HG02884 (cell line): ENCODE measurements around the gene FLRT2.

Experiments used
- ATAC-seq: cut with Tn5 transposase; IDR thresholded peaks from one replicate; pipeline ENCODE4 v1.9.1; 2021; ENCODE audit warnings: mild to moderate bottlenecking, moderate library complexity; ENCODE audit not compliant: unreplicated experiment

FLRT2 gene

GRCh38 chr14:85528897-85529631 is 880 bp upstream of the FLRT2 start:
- no peak for ATAC-seq

DNA sequence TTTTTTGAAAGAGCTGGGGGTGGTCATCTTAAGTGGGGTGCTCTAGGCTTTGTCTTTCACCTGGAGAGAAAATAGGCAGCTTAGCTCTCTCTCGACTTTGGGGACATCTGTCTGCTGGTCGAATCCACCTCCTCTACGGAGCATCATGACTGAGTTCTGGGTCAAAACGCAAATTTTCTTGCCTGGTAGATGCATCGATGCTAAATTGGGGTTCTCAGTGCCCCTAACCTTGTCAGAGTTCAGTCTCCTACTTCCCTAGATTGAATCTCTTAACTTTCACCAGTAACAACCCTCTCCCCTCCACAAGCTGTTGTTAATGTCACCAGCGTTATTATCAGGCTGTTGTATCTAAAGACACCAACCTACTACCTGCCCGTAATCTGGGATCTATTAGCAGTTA is 682 bp downstream of the FLRT2 start:
- ATAC-seq: no peak

DNA sequence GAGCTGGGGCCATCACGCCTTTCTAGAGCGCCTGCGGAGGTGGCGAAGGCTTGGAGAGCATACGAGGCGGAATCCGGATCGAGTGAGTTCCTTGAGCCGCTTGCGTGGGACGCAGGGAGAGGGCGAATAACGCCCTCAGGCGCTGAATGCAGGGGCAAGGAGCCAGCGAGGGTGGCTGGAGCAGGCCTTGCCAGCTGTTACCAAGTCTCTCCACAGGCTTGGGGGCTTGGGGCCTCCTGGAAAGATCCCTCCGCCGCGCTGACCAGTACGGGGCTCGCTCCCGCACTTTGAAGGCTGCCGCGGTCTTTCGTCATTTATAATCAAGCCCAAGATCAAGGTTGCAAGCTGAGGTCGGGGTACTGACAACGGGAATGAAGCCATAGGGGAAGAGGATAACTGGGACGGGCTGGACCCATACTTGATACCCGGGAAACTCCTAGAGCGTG is 1.2 kb downstream of the FLRT2 start:
- no peak for ATAC-seq

GRCh38 chr14:85531587-85532373 is 1.8 kb downstream of the FLRT2 start:
- ATAC-seq: no peak

DNA sequence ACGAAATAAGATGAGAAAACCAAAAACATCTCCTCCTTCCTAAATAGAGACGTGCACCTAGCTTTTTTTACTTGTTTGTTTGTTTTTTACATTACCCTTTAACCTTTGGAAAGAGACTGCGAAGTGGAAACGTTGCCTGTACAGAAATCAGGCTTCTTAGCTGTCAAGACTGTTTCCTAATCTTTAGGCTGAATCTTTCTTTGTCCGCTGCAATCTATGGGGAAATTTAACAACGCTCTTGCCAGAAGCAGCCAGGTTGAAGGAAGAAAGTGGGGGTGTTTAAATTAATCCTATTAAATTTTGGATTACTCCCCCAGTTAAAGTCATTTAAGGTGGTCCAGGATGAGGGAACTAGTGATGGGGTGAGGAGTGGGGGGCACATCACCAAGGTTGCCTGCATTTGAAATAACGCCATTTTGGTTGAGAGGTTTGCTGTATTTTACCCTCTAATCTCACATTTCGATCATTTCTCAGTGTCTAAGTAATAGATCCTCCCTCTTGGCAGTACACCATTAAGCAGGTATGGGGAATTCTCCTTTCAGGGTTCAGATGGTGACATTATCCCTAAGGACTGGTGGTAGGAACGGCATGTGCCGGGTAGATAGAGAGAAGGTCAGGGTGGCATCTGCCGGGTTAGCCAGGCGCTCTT is 2.6 kb downstream of the FLRT2 start:
- no peak for ATAC-seq

GRCh38 chr14:85533023-85533860 is 3.3 kb downstream of the FLRT2 start:
- ATAC-seq: no peak

GRCh38 chr14:85533861-85534291 is 3.9 kb downstream of the FLRT2 start:
- ATAC-seq: no peak

DNA sequence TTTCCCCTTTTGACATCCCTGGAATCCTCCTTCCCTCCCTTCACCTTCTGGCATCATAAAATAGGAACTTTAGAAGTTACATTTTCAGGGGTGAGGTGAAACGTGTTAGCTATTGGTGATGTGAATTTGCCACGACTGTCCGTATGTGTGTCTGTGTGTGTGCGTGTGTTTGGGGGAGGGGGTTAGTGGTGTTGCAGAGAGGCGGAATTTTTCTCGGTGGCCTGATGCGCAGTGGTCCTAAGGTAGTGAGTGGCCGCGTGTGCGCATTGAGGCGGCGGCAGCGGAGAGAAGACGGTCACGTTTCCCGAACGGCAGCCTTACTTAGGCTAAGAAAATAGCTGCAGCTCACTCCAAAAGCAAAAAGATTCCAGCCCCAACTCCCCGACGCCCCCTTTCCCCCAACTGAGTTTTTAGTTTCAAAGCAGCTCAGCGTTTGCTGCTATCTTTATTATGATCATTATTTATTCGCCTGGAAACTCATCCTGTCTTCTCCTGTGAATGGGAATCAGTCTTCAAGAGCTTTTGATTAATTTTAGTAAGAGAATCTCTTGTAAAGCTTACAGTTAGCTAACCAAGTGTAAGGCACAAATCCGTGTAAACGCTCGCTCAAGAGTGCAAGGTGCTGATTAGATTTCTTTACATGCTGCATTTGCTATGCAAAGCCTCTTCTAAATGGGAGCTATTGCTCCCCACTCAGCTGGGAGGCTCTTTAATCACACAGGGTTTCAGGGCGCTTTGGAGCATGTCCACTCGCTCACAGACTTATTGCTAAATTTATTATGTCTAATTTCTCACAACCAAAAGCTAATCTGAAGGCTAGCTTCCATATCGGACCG is 4.7 kb downstream of the FLRT2 start:
- no peak for ATAC-seq

- ATAC-seq: no peak
Observed at GRCh38 chr14:85535321-85535720, 5.4 kb downstream of the FLRT2 start.

- no peak for ATAC-seq
Observed at GRCh38 chr14:85535991-85536832, 6.3 kb downstream of the FLRT2 start.

DNA sequence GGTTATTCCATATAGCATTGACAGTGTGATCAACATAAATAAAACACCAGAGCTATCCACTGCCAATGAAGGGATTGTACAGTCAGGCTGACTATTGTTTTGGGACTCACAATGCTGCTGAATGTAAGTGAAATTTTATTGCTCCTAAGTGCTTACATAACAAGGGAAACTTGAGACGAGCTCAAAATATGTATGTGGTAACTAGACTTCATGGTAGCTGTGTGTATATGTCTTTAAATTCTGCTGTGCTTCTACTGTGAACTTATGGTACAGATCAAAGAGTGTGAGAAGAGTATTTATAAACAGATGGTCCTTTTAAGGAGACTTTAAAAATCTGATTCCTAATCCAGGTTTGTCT is 6.9 kb downstream of the FLRT2 start:
- no peak for ATAC-seq

- no peak for ATAC-seq
Observed at GRCh38 chr14:85537526-85537925, 7.6 kb downstream of the FLRT2 start.

DNA sequence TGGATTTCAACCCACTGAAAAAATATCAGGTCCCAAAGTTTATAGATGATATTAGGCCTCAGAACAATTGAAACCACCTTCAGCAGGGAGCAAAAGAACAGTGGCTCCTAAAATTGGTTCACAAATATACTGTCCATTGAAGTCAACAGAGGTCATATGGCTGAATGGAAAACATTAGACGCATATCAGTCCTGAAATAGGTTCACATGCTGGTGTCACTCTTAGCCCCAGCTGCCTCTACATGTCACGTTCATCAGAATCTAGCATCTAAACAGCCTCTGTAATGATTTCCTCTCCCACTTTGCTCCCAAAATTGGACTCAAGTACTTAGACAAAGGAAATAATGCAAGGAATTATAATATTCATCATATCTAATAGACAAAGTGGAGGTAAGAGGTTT is 8.7 kb downstream of the FLRT2 start:
- no peak for ATAC-seq

DNA sequence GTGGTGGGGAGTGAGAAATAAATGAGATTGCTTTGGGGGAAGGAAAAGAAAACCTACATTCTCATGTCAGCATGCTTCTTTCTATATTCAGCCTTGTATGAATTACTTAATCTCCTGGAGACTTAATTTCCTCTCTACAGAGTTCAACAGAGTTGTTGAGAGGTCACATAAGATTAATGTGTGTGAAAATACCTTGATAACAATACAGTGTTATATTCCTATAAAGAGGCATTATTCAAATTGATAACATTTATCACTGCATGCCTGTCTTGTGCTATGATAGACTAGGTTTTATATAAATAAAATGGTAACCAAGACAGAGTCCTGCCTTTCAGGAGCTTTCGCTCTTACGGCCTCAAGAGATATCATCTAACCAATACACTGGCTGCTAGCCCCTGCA is 9.6 kb downstream of the FLRT2 start:
- no peak for ATAC-seq

- no peak for ATAC-seq
Observed at GRCh38 chr14:85542623-85543022, 12.7 kb downstream of the FLRT2 start.

DNA sequence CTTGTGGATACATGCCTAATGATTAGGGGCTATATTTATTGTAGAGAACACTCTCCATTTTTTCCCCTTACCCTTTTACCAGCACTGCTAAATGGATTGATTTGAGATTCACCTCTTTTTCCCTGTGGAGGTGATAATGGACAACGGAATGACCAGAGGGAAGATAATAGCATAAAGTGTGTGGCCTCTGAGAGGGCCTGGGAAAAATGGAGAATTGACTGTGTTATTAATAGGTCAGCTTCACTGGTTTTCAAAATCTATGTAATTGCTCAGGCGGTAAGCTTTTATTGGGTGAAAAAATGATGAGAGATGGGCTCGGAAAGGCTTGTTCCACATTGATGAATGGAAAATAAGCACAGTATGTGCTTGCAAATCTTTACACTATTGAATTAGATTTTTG is 15.8 kb downstream of the FLRT2 start:
- ATAC-seq: no peak

- no peak for ATAC-seq
Observed at GRCh38 chr14:85546390-85546789, 16.4 kb downstream of the FLRT2 start.

DNA sequence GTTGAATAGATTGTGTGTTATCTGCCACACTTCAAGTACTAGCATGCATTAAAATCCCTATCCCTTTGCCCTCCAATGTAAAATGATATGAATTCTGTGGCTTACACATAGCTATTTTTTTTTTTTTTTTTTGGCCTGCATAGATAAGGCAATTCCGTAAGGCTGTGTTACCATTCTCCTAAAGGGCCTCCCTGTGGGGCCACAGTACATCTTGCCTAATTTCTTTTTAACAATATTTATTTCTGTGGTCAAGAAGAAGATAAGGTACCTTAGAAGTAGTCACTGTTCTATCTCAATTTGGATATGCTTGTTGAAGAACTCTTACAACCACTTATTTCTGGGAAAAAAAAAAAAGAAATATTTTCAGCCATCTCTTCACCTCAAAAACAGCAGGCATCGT is 19.8 kb downstream of the FLRT2 start:
- no peak for ATAC-seq

GRCh38 chr14:85554106-85554505 is 24.2 kb downstream of the FLRT2 start:
- ATAC-seq: no peak
